Measurements from ENCODE around the gene MYEF2. TPM values are rescaled to one million over a fixed set of nuclear protein-coding genes. Genes with fewer than 3 reads are reported as not detected.

Gene MYEF2
- total and polyA plus RNA-seq, 2 of the 13 experiments (the other 11 are each of a cell fraction or from before 2014, with no cell fraction given), result 10.3 to 10.5 TPM

DNA sequence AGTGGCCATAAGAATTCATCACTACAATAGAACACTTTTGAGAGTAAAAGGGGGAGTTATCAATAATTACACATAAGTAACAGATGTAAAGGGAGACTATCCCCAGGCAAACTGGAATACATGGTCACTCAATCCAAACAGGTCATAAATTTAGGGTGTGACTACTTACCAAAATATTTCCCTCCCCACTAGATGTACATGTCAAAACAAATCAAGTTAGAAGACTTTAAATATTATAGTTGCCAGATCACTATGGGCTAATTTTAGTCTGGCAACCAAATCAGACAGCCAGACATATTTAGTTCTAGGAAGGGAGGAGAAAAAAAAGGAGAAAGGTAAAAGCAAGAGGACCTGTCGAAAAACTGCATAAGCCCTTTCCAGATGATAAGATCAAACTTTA lies 34.2 kb downstream of the MYEF2 start:
- FAIRE-seq, result no peak
- no peaks in the 10 kb centered on the region for H4K20me1 ChIP-seq (ENCODE audit: insufficient read depth, low read length)
- 55% methylated on average over 1 of the region's 1 CpG for WGBS (ENCODE audit: low lambda C conversion rate)
- H3K79me2 ChIP-seq (ENCODE audit: insufficient read depth, low read length), result no peaks in the 10 kb centered on the region
- no peak overlapping the region for H3K4me2 ChIP-seq (ENCODE audit: low read depth, low read length)
- ChIA-PET CTCF (ENCODE audit: low intra/inter-chr PET ratio, low total read pairs) (no interaction called here), POLR2A (no interaction called here)
- DNase-seq (ENCODE audit: low spot score), result no peak
- no peak overlapping the region for H3K4me3 ChIP-seq (replicated peaks in 1 of 3; ENCODE audit: insufficient read depth in 1 of 3, low read depth in 2 of 3, low read length in 3 of 3)
- H3K36me3 ChIP-seq (replicated peaks in 1 of 2; ENCODE audit: control insufficient read depth in 1 of 2, insufficient read depth in 2 of 2, low read length in 2 of 2), result no peaks in the 10 kb centered on the region
- no peak overlapping the region for H3K9ac ChIP-seq (ENCODE audit: insufficient read depth, low read depth, low read length)
- no peaks in the 10 kb centered on the region for H3K27me3 ChIP-seq (ENCODE audit: control insufficient read depth in 1 of 2, insufficient read depth in 2 of 2, low read length in 2 of 2)
- no peaks in the 10 kb centered on the region for H3K4me1 ChIP-seq (ENCODE audit: insufficient read depth, low read length)
- H2AFZ ChIP-seq (ENCODE audit: low read length), result no peak overlapping the region
- in situ Hi-C loops (cut with HindIII; ENCODE audit: extremely low pct_ligation_motif_present, low pct_unique_long_range_greater_than_20kb), result no loop called here
- intact Hi-C loops (cut with micrococcal nuclease; ENCODE audit: unreplicated experiment), result no loop called here
- TF ChIP-seq ONECUT2 (CRISPR knock-in tag; IDR thresholded peaks at IDR 0.05) (no peak), ZFP37 (CRISPR knock-in tag; IDR thresholded peaks at IDR 0.05; ENCODE audit: borderline replicate concordance) (no peak), ZNF251 (CRISPR knock-in tag; IDR thresholded peaks at IDR 0.05) (no peak), ASH2L (IDR thresholded peaks at IDR 0.05; ENCODE audit: insufficient read length, low read depth, low read length) (no peak), ZNF282 (IDR thresholded peaks at IDR 0.05; ENCODE audit: partially characterized antibody) (no peak), XBP1 (CRISPR knock-in tag; IDR thresholded peaks at IDR 0.05) (no peak), ZSCAN12 (CRISPR knock-in tag; IDR thresholded peaks at IDR 0.05) (no peak), ZNF225 (CRISPR knock-in tag; IDR thresholded peaks at IDR 0.05) (no peak), STAT5B (CRISPR knock-in tag; IDR thresholded peaks at IDR 0.05) (no peak)
- TF ChIP-seq, protein P1, sequence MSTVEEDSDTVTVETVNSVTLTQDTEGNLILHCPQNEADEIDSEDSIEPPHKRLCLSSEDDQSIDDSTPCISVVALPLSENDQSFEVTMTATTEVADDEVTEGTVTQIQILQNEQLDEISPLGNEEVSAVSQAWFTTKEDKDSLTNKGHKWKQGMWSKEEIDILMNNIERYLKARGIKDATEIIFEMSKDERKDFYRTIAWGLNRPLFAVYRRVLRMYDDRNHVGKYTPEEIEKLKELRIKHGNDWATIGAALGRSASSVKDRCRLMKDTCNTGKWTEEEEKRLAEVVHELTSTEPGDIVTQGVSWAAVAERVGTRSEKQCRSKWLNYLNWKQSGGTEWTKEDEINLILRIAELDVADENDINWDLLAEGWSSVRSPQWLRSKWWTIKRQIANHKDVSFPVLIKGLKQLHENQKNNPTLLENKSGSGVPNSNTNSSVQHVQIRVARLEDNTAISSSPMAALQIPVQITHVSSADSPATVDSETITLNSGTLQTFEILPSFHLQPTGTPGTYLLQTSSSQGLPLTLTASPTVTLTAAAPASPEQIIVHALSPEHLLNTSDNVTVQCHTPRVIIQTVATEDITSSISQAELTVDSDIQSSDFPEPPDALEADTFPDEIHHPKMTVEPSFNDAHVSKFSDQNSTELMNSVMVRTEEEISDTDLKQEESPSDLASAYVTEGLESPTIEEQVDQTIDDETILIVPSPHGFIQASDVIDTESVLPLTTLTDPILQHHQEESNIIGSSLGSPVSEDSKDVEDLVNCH (CRISPR knock-in tag; IDR thresholded peaks at IDR 0.05), result no peak
- TF ChIP-seq, protein P2, sequence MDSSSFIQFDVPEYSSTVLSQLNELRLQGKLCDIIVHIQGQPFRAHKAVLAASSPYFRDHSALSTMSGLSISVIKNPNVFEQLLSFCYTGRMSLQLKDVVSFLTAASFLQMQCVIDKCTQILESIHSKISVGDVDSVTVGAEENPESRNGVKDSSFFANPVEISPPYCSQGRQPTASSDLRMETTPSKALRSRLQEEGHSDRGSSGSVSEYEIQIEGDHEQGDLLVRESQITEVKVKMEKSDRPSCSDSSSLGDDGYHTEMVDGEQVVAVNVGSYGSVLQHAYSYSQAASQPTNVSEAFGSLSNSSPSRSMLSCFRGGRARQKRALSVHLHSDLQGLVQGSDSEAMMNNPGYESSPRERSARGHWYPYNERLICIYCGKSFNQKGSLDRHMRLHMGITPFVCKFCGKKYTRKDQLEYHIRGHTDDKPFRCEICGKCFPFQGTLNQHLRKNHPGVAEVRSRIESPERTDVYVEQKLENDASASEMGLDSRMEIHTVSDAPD (CRISPR knock-in tag; IDR thresholded peaks at IDR 0.05), result no peak
- TF ChIP-seq, protein P3, sequence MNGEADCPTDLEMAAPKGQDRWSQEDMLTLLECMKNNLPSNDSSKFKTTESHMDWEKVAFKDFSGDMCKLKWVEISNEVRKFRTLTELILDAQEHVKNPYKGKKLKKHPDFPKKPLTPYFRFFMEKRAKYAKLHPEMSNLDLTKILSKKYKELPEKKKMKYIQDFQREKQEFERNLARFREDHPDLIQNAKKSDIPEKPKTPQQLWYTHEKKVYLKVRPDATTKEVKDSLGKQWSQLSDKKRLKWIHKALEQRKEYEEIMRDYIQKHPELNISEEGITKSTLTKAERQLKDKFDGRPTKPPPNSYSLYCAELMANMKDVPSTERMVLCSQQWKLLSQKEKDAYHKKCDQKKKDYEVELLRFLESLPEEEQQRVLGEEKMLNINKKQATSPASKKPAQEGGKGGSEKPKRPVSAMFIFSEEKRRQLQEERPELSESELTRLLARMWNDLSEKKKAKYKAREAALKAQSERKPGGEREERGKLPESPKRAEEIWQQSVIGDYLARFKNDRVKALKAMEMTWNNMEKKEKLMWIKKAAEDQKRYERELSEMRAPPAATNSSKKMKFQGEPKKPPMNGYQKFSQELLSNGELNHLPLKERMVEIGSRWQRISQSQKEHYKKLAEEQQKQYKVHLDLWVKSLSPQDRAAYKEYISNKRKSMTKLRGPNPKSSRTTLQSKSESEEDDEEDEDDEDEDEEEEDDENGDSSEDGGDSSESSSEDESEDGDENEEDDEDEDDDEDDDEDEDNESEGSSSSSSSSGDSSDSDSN (CRISPR knock-in tag; IDR thresholded peaks at IDR 0.05), result no peak
- TF ChIP-seq, protein P4, sequence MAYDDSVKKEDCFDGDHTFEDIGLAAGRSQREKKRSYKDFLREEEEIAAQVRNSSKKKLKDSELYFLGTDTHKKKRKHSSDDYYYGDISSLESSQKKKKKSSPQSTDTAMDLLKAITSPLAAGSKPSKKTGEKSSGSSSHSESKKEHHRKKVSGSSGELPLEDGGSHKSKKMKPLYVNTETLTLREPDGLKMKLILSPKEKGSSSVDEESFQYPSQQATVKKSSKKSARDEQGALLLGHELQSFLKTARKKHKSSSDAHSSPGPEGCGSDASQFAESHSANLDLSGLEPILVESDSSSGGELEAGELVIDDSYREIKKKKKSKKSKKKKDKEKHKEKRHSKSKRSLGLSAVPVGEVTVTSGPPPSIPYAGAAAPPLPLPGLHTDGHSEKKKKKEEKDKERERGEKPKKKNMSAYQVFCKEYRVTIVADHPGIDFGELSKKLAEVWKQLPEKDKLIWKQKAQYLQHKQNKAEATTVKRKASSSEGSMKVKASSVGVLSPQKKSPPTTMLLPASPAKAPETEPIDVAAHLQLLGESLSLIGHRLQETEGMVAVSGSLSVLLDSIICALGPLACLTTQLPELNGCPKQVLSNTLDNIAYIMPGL (CRISPR knock-in tag; IDR thresholded peaks at IDR 0.05; ENCODE audit: borderline replicate concordance in 1 of 2, low read depth in 1 of 2), result no peak
- no peak overlapping the region for H3K27ac ChIP-seq (ENCODE audit: extremely low read length, insufficient read depth, low read length)
- H3K9me3 ChIP-seq (ENCODE audit: low read length), result no peaks in the 10 kb centered on the region
- BruUV-seq (replicated peaks), result no TSS peak
- ATAC-seq, result no peak
